Omental fat pad (tissue), 4 donors: Measurements from ENCODE around the gene SGF29. TPM values are rescaled to one million over a fixed set of nuclear protein-coding genes. Genes with fewer than 3 reads are reported as not detected.
"Not testable (repeated sequence)": the region's sequence is repeated elsewhere in the genome, so short reads cannot be mapped to it uniquely, and the experiment has no call there.

Source experiments
- ATAC-seq: fragments of 150-250 bp; one replicate; pipeline ENCODE4 v1.9.1; 2016; ENCODE audit warnings: mild to moderate bottlenecking, moderate library complexity; ENCODE audit not compliant: low FRiP score
- DNase-seq: peaks from one replicate; pipeline ENCODE4 v3.0.0-alpha.2; 2019; ENCODE audit warnings: low spot score
- total RNA-seq, 4 donors: library from RNA; depleted of rRNA; stranded (reverse); fragments of >200 nt; gene quantifications; one replicate each; pipeline ENCODE4 v1.1.0, GENCODE V29; 2016
- TF ChIP-seq, protein P1 (sequence below), 3 donors: fragments of 450-650 bp; IDR thresholded peaks; one replicate each; pipeline ENCODE4 v1.5.1; 2016 to 2017; ENCODE audit warnings: antibody characterized with exemption in 3 of 3, mild to moderate bottlenecking in 3 of 3, moderate library complexity in 2 of 3

SGF29 gene
- total RNA-seq, 4 donors from 2014 or later = 18.0 to 22.6 (median 19.1) TPM

DNA sequence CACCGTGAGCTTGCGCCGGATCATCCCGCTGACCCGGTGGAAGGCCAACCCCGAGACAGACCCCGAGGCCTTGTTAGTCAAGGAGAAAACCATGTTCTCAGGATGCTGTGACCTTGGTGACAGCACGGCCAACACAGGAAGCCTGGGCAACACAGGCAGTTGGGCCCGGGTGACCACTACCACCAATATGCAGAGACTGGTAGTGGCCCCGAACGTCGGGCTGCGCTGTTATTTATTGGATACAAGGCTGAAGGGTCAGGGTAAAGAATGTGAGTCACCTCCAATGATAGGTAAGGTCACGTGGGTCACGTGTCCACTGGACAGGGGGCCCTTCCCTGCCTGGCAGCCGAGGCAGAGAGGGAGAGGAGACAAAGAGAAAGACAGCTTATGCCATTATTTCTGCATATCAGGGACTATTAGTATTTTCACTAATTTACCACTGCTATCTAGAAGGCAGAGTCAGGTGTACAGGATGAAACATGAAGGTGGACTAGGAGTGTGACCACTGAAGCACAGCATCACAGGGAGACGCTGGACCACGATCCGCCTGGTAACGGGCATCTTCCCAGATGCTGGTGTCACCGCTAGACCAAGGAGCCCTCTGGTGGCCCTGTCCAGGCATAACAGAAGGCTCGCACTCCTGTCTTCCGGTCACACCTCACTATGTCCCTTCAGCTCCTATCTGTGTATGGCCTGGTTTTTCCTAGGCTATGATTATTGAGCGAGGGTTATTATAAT is 61.9 kb downstream of the SGF29 start:
- not testable (repeated sequence) for DNase-seq, ATAC-seq

DNA sequence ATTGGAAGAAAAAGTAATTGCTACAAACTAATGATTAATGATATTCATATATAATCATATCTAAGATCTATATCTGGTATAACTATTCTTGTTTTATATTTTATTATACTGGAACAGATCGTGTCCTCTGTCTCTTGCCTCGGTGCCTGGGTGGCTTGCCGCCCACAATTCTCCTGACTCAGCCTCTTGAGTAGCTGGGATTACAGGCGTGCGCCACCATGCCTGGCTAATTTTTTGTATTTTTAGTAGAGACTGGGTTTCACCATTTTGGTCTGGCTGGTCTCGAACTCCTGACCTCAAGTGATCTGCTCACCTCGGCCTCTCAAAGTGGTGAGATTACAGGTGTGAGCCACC is 62.5 kb downstream of the SGF29 start:
- not testable (repeated sequence) for DNase-seq, ATAC-seq

DNA sequence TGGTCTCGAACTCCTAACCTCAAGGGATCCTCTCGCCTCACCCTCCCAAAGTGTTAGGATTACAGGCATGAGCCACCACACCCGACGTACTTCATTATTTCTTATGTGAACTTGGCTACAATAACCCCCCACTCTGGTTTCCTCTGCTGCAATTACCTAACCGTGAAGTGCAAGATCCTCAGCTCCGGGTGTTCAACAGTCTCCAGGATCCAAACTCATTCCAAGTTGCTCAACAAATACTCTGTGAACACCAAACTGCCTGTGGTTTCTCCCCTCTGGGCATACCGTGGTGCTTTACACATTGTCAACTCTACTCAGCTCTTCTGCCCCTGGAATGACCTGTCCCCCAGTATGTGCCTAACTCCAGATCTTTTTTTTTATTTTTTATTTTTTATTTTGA is 62.9 kb downstream of the SGF29 start:
- ATAC-seq (no peak), DNase-seq (no peak)
- TF ChIP-seq, protein P1, sequence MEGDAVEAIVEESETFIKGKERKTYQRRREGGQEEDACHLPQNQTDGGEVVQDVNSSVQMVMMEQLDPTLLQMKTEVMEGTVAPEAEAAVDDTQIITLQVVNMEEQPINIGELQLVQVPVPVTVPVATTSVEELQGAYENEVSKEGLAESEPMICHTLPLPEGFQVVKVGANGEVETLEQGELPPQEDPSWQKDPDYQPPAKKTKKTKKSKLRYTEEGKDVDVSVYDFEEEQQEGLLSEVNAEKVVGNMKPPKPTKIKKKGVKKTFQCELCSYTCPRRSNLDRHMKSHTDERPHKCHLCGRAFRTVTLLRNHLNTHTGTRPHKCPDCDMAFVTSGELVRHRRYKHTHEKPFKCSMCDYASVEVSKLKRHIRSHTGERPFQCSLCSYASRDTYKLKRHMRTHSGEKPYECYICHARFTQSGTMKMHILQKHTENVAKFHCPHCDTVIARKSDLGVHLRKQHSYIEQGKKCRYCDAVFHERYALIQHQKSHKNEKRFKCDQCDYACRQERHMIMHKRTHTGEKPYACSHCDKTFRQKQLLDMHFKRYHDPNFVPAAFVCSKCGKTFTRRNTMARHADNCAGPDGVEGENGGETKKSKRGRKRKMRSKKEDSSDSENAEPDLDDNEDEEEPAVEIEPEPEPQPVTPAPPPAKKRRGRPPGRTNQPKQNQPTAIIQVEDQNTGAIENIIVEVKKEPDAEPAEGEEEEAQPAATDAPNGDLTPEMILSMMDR (IDR thresholded peaks at IDR 0.05) = no peak

DNA sequence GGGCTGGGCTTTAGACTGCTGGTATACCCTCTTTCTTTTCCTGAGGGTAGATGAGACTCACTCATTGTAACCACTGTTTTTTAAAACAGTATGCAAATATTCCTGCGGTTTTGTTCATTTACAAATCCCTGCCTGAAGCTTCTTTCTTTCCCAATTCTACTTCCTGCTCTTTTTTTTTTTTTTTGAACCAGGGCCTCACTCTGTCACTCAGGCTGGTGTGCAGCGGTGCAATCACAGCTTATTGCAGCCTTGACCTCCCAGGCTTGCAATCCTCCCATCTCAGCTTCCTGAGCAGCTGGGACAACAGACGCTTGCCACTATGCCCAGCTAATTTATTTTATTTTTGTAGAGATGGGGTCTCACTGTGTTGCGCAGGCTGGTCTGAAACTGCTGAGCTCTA is 64.2 kb downstream of the SGF29 start:
- ATAC-seq (no peak), DNase-seq (no peak)
- TF ChIP-seq, protein P1 (IDR thresholded peaks at IDR 0.05) = no peak

DNA sequence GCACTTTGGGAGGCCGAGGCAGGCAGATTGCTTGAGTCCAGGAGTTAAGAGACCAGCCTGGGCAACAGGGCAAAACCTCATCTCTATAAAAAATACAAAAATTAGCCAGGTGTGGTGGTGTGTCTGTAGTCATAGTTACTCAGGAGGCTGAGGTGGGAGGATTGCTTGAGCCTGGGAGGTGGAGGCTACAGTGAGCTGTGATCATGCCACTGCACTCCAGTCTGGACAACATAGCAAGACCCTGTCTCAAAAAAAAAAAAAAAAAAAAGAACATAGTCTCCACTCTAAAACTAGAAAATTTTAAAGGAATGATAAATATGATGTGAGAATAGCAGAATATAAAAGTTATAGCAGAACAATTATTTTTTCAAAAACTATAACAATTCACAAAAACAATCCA is 66.6 kb downstream of the SGF29 start:
- DNase-seq, ATAC-seq: not testable (repeated sequence)

DNA sequence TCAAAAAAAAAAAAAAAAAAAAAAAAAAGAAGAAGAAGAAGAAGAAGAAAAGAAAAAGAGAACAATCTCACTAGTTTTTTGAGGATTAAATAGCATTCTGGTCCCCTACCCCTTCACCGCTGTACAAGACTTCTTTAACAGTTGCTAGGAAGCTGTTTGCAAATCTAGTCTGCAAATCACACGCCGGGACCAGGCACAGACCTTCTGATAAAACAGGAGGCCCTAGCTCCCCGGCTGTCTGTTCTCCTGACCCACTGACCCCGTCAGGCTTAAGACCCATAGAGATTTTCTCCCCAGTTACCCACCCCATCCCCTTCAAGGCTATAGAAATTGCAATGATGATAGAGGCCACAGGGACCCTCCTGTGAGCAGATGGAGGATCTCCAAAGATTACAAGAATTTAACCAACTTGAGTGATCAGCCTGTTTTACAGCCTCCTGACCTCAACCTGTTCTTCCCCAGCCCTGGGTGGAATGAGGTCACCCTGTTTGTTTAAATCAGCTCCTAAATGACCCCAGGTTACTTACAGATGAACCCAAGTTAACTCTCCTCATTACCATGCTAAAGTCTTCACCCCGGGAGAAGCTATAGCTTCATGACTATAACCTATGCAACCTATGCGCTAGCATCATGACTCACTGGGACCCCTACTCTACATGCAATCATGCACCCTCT is 67.9 kb downstream of the SGF29 start:
- ATAC-seq (no peak), DNase-seq (no peak)
- TF ChIP-seq, protein P1 (IDR thresholded peaks at IDR 0.05) = no peak

DNA sequence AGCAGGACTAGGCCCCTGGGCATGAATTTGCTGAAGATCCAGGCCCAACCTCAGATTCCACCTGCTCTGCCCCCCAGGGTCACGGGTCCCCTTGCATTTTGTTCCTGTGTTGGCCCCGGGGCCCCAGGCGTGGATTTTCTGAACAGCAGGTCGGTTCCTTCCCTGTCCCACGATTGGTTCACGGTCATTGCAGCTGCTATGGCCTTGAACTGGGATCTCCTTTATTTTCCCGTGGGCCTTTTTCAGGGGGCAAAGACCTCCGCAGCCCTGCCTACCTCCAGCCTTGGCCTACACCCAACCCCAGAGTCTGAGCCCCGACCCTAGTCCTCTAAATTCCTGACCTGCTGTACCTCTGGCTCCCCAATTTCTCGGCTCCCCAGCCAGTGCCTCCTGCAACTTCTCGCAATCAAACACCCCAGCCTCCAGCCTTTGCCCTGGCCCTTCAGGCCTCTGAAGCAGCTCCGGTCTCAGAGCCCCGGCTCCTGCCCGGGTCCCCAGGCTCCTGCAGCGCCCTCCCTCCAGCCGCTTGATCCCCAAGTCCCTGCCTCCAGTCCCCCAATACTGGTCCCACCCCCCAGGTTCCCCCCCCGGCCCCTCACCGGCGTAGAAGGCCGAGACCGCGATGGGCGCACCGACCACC is 68.9 kb downstream of the SGF29 start:
- not testable (repeated sequence) for DNase-seq, ATAC-seq

DNA sequence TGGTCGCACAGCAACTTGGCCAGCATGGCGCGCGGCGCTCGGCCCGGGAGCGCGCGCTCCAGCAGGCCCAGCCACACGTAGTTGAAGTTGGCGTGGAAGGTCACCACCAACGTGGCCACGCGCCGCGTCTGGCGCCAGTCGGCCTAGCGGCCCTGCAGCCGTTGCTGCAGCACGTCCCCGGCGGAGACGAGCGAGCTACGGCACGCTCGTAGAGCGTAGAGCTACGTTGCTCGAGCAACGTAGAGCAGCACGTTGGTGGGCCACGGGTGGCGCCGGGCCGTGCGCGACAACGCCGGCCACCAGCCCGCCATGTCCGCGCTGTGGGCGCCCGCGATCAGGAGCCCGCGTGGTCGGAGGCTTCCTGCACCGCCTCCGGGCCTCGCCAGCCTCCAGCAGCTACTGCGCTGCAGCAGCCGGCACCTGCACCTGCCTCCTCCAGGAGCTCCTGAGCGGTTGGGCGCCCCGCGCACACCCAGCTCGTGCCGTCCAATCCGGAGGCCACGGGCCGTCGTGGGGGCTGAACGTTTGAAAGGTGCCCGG is 69.5 kb downstream of the SGF29 start:
- ATAC-seq (peak; percentile 62), DNase-seq (no peak)
- TF ChIP-seq, protein P1 (IDR thresholded peaks at IDR 0.05) = no peak

DNA sequence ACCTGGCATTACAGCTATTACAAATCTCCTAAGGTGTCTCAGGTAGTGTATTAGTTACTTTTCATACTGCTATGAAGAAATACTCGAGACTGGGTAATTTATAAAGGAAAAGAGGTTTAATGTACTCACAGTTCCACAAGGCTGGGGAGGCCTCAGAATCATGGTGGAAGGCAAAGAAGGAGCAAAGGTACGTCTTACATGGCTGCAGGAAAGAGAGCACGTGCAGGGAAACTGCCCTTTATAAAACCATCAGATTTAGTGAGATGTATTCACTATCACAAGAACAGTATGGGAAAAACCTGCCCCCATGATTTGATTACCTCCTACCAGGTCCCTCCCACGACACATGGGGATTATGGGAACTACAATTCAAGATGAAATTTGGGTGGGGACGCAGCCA is 77.2 kb downstream of the SGF29 start:
- DNase-seq, ATAC-seq: not testable (repeated sequence)

DNA sequence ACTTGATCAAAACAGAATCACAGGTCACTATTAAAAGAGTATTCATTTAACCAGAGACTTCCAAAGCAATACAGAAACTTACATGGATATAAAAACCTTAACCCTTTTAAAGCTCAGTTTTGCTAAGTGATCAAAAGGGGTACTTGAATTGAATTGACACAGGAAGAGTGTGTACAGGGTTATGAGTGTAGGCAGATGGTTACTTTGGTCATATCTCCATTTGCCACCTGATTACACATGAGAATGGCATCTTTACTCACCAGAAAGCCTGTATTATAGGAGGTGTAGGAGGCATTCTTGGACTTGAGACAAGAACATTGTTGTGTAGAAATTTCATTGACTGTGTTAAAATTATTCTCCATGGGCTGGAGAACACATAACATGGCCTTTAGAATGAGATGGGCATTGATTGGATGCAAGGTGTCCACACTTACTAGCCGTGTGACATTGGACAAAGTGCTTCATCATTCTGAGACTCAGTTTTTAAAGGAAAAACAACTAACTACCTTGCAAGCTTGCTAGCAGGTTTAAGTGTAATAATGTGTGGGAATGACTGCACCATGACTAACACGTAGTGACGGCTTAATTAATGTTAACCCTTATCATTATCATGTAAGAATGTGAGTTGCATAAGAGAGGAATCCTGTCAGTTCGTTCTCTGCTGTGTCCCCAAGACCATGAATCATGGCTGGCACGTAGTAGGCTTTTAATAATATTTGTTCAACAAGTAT is 82.5 kb downstream of the SGF29 start:
- DNase-seq, ATAC-seq: not testable (repeated sequence)

DNA sequence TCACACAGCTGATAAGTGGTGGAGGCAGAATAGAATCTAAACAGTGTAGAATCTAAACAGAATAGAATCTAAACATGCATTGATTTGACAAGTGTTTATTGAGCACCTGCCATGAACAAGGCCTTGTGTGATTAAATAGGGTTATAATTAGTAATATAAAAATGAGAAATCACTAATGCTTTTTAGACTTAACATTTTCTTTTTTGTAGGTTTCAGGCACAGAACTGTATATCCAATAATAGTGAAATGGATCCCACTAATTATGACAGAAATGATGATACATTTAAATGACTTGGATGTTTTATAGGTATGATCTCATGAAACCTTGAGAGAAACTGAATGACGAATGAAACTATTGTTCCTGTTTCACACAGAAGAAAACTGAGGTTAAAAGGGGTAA is 84.0 kb downstream of the SGF29 start, which contains the start of gene NPIPB8:
NPIPB8 (plus strand) TSS at position 301 of the 400 bp plus-strand sequence. CDS start 296 bp downstream, outside the sequence.
- not testable (repeated sequence) for ATAC-seq, DNase-seq

DNA sequence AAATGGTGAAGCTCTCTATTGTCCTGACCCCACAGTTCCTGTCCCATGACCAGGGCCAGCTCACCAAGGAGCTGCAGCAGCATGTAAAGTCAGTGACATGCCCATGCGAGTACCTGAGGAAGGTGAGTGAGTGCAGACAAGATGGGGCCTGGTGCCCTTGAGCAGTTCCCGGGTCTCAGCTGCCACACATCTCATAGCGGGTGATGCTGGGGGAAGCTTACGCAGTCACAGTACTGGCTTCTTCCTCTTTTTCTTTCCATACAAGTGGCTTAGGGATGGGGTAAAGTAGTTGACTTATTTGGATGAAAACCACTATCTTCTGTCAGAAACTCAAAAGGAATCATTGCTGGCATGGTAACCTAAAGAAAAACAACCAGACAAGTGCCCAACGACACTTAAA is 84.6 kb downstream of the SGF29 start:
- DNase-seq, ATAC-seq: not testable (repeated sequence)

DNA sequence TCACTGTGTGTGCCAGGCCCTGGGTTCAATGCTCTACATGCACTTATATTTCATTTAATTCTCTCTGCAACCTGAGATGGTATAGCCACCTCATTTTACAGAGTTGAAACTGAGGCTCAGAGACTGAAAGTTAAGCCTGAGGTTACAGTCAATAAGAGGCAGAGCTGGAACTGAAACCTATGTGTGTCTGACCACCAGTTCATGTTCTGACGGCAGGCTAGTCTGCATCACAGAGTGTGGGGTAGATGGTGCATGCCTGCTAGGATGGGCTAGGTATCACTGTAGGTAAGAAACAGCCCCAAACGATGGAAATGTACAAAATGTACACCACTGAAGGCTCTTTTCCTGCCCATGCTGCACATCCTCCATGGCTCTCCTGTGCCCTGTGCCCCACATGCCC is 86.2 kb downstream of the SGF29 start:
- DNase-seq, ATAC-seq: not testable (repeated sequence)
